ENCODE measurements around the gene MOB3A. TPM values are rescaled to one million over a fixed set of nuclear protein-coding genes. Genes with fewer than 3 reads are reported as not detected.

Gene MOB3A
- total RNA-seq, 2 experiments from 2014 or later: 147 to 153 TPM

DNA sequence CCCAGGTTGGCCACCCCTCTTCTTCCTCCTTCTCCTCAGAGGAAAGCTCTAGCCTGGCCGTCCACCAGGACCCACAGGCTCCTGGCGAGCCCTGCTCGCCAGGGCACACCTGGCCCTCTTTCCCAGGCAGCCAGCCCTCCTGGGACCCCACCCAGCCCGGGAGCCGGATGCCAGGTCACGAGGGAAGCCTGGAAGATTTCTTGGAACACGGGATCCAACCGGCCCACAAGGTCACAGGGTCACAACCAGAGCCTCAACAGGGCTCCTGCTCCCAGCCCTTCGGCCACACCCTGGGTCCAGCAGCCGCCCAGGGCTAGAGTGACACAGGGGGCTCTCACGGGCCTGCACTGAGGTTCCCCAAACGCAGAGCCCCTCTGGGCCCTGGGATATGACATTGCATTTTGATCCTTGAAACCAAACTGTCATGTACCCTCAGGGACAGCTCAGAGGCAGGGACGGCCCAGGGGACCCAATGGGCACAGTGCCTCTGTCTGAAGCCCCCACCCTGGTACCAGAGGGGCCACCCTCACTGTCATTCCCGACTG is 50.6 kb downstream of the MOB3A start:
- Mint-ChIP-seq H3K9me3 (no peaks in the 10 kb centered on the region), H3K4me1 (peaks cover 36% of the 10 kb centered on the region), H3K4me3 (no peak overlapping the region), H3K27me3 (no peaks in the 10 kb centered on the region), H3K36me3 (peaks cover 20% of the 10 kb centered on the region), H3K27ac (no peak overlapping the region)
- no peak for DNase-seq

DNA sequence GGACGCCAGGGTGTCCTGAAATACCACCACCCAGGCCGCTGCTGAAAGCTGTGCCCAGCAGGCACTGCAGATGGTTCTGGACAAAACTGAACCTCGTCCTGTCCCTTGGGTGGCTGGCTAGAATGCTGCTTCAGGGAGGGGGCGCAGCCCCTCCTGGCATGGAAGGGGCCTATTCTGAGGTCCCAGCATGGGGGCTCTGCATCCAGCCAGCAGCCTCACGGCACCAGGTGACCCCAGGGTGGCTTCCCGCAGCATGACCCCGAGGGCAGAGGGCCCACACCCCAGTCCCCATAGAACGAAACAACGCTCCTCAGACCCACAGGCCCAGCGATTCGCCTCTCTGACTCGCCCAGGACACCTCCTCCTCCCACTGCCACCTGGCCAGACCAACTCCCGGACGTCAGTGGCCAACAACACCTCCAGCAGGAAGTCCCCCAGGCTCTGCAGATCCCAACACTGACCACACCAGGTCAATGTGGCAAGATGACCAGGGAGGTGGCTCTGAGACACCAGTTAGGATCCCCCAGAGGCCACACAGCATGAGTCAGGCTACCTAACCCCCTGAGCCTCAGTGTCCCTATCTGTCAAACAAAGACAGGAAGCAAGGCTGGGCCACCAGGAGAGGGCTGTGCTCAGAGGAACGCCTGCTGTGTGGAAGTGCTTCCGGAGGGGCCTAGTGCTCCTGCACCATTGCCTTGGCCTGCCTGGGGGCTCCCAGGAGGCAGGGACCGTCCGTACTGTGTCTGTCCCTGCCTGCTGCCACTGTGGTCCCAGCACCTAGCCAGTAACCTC is 51.2 kb downstream of the MOB3A start:
- H3K27ac Mint-ChIP-seq: peak overlapping the region; percentile 66
- H3K27me3 Mint-ChIP-seq: no peaks in the 10 kb centered on the region
- H3K9me3 Mint-ChIP-seq: no peaks in the 10 kb centered on the region
- no peak overlapping the region for H3K4me3 Mint-ChIP-seq
- H3K36me3 Mint-ChIP-seq: peaks cover 17% of the 10 kb centered on the region
- peaks cover 36% of the 10 kb centered on the region for H3K4me1 Mint-ChIP-seq
- DNase-seq: no peak

DNA sequence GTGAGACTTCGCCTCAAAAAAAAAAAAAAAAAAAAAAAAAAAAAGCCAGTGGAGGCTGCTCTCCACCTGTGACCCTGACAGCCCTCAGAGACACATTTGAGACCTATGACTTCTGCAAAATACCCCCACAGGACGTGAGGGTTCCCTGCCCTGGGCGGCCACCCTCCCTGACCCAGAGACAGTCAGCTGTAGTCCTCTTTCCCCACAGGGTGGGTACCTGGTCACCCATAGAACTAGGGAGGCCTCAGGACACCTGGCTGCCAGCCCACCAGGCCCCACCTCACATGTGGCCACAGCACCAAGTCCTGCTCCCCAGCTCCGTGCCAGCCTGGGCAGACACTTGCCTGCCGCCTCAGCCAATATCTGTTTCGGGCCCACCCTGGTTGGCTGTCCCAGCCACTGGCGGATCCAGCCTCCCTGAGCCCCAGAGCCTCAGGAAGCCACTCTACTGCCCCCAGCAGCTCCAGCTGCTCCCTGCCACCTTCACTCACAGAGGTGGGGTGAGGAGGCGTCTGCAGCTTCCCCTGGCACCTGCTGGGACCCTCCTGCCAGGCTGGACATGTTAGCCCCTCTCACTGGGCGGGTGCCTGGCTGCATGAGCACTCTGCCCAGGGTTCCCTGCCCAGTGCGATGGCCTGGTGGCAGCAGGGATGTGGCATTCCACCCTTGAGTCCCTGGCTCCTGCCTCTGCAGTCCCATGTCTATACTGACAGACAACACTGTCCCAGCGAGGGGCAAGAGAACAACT is 52.0 kb downstream of the MOB3A start:
- Mint-ChIP-seq H3K27me3 (no peaks in the 10 kb centered on the region), H3K4me3 (no peak overlapping the region), H3K27ac (peak overlapping the region; percentile 86), H3K36me3 (peaks cover 14% of the 10 kb centered on the region), H3K4me1 (peaks cover 30% of the 10 kb centered on the region), H3K9me3 (no peaks in the 10 kb centered on the region)
- no peak for DNase-seq

DNA sequence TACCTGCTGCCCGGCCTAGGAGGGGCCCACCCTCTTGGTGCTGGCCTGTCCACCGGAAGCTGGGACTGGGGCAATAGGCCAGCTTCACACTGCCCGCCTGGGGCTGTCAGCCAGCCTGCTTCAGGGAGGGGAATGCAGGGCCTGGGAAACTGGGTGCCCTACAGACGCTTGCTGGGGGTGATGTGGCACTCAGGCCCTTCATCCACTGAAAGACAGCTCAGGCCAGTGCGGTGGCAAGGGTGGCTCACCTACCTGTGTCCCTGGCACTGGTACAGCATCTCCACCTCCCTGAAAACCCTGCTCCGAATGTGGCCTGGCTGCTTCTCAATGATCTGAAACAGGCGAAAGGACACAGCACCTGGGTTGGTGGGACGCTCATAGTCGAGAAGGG is 52.9 kb downstream of the MOB3A start:
- peak overlapping the region; percentile 74 for H3K4me3 Mint-ChIP-seq
- peak overlapping the region; percentile 86 for H3K27ac Mint-ChIP-seq
- DNase-seq: no peak
- peaks cover 14% of the 10 kb centered on the region for H3K36me3 Mint-ChIP-seq
- no peaks in the 10 kb centered on the region for H3K9me3 Mint-ChIP-seq
- no peaks in the 10 kb centered on the region for H3K27me3 Mint-ChIP-seq
- H3K4me1 Mint-ChIP-seq: peaks cover 25% of the 10 kb centered on the region

DNA sequence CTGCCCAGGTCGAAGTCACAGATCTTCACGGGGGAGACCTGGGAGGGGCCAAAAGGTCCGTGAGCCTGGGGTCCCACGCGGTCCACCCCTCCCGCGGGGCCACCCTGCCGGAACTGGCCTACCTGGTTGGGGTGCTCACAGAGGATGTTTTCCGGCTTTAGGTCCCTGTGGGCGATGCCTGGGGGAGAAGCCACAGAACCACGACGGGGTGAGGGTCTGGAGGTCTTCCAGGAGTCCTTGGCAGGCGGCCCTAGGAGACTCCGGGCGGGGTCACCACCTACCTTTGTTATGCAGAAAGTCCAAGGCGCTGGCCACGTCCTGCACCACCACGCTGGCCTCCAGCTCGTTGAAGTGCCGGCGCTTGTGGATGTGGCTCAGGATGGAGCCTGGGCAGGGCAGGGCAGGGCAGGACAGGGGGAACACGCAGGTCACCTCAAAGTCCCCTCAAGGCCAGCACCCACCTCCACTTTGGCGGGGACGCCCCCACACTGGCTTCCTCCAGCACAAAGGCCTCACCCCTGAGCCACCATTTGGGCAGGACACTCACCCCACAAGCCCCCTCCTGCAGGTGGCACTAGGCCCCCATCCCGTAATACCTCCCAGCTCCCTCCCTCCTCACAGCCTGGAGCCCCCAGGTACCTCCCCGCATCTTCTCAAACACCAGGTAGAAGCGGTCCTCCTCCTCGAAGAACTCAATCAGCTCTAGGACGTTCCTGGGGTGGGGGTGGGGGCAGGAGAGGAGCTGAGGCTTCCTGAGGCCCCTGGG is 53.5 kb downstream of the MOB3A start:
- DNase-seq: no peak
- Mint-ChIP-seq H3K27ac (peak overlapping the region; percentile 86), H3K36me3 (peaks cover 18% of the 10 kb centered on the region), H3K4me3 (peak overlapping the region; percentile 74), H3K4me1 (peaks cover 25% of the 10 kb centered on the region), H3K9me3 (no peaks in the 10 kb centered on the region), H3K27me3 (no peaks in the 10 kb centered on the region)

DNA sequence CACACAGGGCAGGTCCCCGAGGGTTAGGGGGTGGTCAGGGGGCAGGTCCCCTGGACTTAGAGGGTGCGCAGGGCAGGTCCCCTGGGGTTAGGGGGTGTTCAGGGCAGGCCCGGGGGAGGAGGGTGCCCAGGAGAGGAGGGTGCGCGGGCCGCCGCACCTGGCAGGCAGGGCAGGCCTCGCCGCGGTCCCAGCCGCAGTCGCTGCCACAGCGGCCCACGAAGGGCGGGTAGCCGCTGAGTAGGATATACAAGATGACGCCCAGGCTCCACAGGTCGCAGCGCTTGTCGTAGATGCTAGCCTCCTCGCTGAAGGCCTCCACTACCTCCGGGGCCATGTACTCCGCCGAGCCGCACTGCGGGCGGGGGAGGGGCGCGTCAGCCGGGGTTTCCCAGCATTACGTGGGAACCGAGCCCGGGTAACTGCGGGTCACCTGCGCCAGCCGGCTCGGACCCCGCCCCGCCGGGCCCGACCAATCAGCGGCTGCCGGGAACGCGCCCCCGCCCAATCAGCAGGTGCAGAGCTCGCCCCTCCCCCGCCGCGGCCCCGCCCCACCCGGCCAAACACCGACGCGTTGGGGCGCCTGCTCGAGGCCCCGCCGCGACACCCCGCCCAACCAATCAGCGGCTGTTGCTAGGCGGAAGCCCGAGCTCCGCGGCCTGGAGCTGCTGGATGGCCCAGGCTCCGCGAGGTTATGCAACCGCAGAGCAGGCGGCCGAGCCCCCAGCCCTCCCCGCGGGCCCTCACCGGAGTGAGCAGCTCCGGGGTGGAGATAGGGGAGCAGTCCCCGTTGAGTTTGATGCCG is 54.2 kb downstream of the MOB3A start:
- Mint-ChIP-seq H3K27me3 (no peaks in the 10 kb centered on the region), H3K9me3 (no peaks in the 10 kb centered on the region), H3K27ac (peak overlapping the region; percentile 94), H3K4me1 (peaks cover 19% of the 10 kb centered on the region), H3K36me3 (peaks cover 20% of the 10 kb centered on the region), H3K4me3 (peak overlapping the region; percentile 79)
- DNase-seq: peak; percentile 100

DNA sequence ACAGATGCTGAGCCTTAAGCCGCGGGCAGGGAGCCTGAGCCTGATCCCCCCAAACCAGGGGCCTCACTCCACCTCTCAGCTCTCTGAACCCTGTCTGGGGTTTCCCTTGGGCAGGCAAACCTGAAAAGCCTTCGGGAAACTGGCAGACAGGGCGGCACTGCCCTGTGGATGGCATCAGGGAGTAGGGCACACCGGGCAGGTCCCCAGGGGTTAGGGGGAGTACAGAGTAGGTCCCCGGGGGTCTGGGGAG is 54.8 kb downstream of the MOB3A start:
- H3K4me3 Mint-ChIP-seq: peak overlapping the region; percentile 79
- DNase-seq: no peak
- no peaks in the 10 kb centered on the region for H3K9me3 Mint-ChIP-seq
- H3K27ac Mint-ChIP-seq: peak overlapping the region; percentile 94
- H3K4me1 Mint-ChIP-seq: peaks cover 18% of the 10 kb centered on the region
- peaks cover 20% of the 10 kb centered on the region for H3K36me3 Mint-ChIP-seq
- H3K27me3 Mint-ChIP-seq: no peaks in the 10 kb centered on the region

DNA sequence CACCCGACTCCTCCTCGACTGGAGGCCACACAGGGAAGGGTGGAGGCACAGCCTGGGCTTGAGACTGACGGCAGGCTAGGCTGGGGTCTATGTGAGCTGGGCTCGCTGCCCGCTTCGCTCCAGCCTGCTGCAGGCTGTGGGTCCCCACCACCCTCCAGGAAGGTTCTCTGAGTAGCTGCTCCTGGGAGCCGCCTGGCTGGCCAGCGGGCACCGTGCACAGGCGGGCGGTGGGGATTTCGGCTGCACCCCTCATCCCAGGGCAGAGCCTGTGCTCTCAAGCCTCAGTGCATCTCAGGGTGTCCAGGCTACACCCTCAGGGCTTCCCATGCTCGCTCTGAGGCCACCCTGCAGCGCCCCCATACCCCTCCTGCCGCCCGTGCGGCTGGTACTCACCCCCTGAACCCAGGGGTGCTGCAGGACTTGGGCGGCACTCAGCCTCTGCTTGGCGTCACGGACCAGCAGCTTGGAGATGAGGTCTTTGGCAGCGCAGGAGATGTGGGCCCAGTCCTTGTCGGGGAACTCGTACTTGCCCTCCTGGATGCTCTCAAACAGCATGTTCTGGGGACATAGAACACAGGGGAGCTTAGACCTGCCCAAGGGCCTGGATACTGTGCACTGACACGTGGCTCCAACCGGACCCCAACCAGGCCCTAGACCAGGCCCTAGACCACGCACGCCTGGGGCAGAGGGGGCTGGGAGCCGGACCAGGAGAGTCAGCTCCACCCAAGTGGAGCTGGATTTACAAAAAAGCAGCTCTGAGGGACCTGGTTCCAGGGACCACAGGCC is 55.3 kb downstream of the MOB3A start:
- no peak for DNase-seq
- Mint-ChIP-seq H3K27ac (peak overlapping the region; percentile 94), H3K4me3 (peak overlapping the region; percentile 79), H3K27me3 (no peaks in the 10 kb centered on the region), H3K9me3 (no peaks in the 10 kb centered on the region), H3K36me3 (peaks cover 20% of the 10 kb centered on the region), H3K4me1 (peaks cover 18% of the 10 kb centered on the region)

DNA sequence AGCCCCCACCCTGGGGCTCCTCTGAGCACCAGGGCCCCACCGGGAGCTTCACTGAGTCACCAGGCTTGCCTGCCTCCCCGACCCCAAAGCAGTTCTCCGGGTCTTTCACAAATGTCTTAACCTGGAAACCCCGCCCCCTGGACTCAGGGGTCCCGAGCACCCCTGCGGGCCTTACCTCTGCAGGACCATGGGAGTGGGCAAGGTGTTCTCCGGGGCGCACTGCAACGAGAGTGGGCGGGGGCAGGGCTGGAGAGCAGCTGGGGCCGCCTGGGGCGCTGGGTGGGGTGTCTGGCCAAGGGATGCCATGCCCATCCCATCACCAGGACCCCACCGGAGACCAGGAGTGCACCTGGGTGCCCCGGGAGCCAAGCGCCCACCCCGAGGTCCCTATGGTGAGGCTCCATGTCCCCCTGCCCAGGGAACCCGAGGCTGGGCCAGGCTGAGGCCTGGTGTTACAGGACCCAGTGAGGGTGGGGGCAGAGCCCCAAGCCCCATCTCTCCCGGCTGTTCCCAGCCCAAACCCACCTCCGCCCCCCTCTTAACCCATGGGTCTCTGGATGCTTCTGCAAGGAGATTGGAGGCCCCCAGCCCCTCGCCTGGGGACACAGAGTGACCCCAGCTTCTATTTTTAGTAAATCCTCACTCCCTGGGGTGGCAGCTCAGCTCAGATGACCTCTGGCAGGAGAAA is 56.0 kb downstream of the MOB3A start:
- H3K9me3 Mint-ChIP-seq: no peaks in the 10 kb centered on the region
- no peaks in the 10 kb centered on the region for H3K27me3 Mint-ChIP-seq
- H3K4me1 Mint-ChIP-seq: peaks cover 20% of the 10 kb centered on the region
- H3K4me3 Mint-ChIP-seq: no peak overlapping the region
- DNase-seq: no peak
- H3K27ac Mint-ChIP-seq: no peak overlapping the region
- H3K36me3 Mint-ChIP-seq: peaks cover 20% of the 10 kb centered on the region

DNA sequence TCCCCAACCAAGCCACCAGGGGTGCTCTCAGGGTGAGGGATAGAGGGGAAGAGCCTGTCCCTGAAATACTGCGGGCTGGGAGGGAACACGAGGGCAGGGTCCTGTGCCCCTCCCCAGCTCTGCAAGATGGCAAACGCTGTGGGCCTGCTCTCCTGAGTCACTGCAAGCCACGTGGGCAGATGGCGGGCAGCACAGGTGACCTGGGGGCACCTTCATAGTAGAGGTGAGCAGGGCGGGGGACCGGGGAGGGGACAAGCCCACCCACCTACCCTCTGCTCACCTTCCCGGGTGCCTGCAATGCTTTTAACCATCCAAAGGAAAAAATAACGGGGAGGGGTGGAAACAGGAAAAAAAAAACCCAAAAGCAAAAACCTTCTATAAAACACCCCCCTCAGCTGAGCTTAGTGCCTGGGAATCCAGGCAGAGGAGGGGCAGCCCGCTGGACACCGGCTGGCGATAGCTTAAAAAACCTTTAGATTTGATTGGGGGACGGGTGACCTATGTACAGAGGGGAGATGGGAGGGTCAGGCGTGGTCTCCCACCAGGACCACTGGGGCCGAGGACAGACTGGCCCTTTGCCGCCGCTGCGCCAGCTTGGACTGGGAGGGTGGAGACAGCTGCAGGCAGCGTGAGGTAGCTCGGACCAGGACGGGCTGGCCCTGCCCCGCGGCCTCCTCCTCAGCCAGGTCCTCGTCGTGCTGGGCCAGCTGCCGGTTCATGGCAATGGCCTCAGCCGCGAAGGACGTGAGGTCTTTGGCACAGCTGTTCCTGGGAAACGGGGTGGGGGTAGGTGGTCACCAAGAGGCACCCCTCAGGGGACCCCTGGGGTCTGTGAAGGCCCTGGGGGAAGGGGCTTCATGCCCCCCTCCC is 56.8 kb downstream of the MOB3A start:
- H3K4me1 Mint-ChIP-seq: peaks cover 21% of the 10 kb centered on the region
- H3K27me3 Mint-ChIP-seq: no peaks in the 10 kb centered on the region
- peak overlapping the region; percentile 14 for H3K27ac Mint-ChIP-seq
- peaks cover 20% of the 10 kb centered on the region for H3K36me3 Mint-ChIP-seq
- no peaks in the 10 kb centered on the region for H3K9me3 Mint-ChIP-seq
- H3K4me3 Mint-ChIP-seq: peak overlapping the region; percentile 34
- DNase-seq: no peak

DNA sequence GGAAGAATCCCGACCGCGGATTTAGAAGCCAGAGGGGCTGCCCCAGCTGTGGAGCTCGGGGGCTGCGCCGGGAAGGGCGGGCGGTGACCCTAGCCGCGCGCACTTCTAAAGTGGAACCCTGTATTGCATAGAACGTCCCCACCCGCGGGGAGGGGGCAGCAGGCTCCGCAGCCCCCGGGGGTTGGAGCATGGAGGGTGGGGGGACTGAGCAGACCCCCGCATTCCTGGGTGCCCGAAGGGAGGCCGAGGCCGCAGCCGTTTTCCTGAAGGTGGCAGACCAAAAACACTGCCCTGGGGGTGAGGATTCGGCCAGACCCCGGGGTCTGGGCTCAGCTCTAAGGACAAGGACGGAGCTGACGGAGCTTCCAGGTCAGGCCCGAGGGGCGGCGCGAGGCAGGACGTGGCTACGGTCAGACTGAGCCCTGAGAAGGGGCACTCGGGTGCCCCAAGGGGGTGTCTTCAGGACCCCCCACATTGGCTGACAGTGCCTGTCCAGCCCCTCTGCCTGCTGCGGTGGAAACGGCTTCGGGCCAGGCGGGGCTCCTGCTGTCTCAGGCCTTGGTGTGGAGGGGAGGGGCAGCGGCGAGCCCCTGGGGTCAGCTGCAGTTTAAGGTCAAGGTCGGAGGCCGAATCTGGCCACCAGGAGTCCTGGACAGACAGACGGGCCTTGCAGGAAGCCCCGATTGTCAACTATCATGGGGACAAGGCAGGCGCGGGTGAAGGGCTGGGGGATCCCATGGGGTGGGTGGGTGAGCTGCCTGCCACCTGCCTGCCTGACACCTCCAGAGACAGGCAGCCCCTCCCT is 57.6 kb downstream of the MOB3A start:
- no peak for DNase-seq
- Mint-ChIP-seq H3K9me3 (no peaks in the 10 kb centered on the region), H3K36me3 (peaks cover 19% of the 10 kb centered on the region), H3K27ac (no peak overlapping the region), H3K4me3 (no peak overlapping the region), H3K27me3 (no peaks in the 10 kb centered on the region), H3K4me1 (peaks cover 19% of the 10 kb centered on the region)

DNA sequence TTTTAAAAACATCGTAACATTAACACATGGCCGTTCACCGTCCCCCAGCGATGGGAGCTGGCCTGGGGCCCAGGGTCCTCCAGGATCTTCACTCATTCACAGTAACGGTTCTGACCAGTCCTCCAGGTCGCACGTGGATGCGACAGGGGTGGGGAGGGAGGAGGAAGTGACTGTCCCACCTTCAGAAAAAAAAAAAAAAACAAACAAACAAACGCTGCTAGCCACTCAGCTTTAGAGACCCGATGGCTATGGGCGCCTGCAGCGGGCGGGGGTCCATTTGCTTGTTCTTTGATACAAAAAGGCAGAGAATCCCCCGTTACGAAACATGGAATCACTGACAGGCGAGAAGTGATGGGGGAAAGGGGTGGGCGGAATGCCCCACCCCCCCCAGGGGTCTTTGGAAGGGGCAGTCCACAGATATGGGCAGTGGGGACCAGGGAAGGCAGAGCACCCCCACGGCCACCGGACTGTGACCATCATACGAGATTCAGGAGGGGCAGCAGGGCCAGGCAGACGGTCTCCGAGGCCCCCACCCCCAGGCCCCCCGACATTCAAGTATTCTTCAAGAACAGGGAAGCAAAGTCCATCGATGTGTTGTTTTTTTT is 58.4 kb downstream of the MOB3A start:
- Mint-ChIP-seq H3K27me3 (no peaks in the 10 kb centered on the region), H3K27ac (no peak overlapping the region), H3K9me3 (no peaks in the 10 kb centered on the region), H3K4me3 (no peak overlapping the region), H3K4me1 (peaks cover 18% of the 10 kb centered on the region), H3K36me3 (peaks cover 17% of the 10 kb centered on the region)
- DNase-seq: no peak
